Kidney (tissue), 14 donors: ENCODE results near the gene ALK. TPM values are rescaled to one million over a fixed set of nuclear protein-coding genes. Genes with fewer than 3 reads are reported as not detected.

Source experiments
- DNase-seq, 5 donors: peaks; one replicate each; pipeline ENCODE4 v3.0.0-alpha.2; 2013 to 2020
- FAIRE-seq: peaks from 2 replicates; lab custom pipeline; 2012; peaks lifted over from hg19 to GRCh38; lab: Jason Lieb, UNC
- H3K27ac ChIP-seq, 2 donors: one replicate each; pipeline ENCODE4 v1.7.0; 2013; ENCODE audit warnings: low read depth in 2 of 2, low read length in 2 of 2, inconsistent platforms in 1 of 2
- H3K27me3 ChIP-seq: one replicate; pipeline ENCODE4 v1.7.1; 2013; ENCODE audit warnings: low read length, inconsistent platforms; ENCODE audit not compliant: control insufficient read depth, insufficient read depth
- H3K36me3 ChIP-seq, 3 donors: one replicate each; pipeline versions ENCODE4 v1.7.0 to v1.7.1; 2013; ENCODE audit warnings: low read length in 3 of 3, control low read depth in 1 of 3, inconsistent platforms in 1 of 3; ENCODE audit not compliant: insufficient read depth in 3 of 3, control insufficient read depth in 2 of 3
- H3K4me1 ChIP-seq, 3 donors: one replicate each; pipeline versions ENCODE4 v1.7.0 to v1.7.1; 2013; ENCODE audit warnings: low read length in 3 of 3, inconsistent platforms in 1 of 3, low read depth in 1 of 3; ENCODE audit not compliant: control insufficient read depth in 2 of 3, insufficient read depth in 2 of 3
- H3K4me3 ChIP-seq, 3 donors: one replicate each; pipeline versions ENCODE4 v1.7.0 to v1.8.1; 2013; ENCODE audit warnings: low read length in 3 of 3, control low read depth in 1 of 3, inconsistent platforms in 1 of 3
- H3K9ac ChIP-seq, 3 donors: one replicate each; pipeline versions ENCODE4 v1.7.0 to v1.7.1; 2013; ENCODE audit warnings: low read length in 3 of 3, control low read depth in 1 of 3, inconsistent platforms in 1 of 3
- H3K9me3 ChIP-seq, 3 donors: one replicate each; pipeline versions ENCODE4 v1.7.0 to v1.7.1; 2013; ENCODE audit warnings: low read length in 3 of 3, control low read depth in 1 of 3, inconsistent platforms in 1 of 3; ENCODE audit not compliant: control insufficient read depth in 2 of 3, insufficient read depth in 1 of 3
- CTCF ChIP-seq: IDR thresholded peaks from 3 replicates; pipeline ENCODE4 v1.5.1; 2012; ENCODE audit warnings: mild to moderate bottlenecking, moderate library complexity, borderline replicate concordance; ENCODE audit not compliant: insufficient read depth; ENCODE audit errors: extremely low read depth
- intact Hi-C: fragments of 100-400 bp; cut with DNase I; formaldehyde crosslinking; loops from one replicate; pipeline ENCODE4 v1.11.1; 2022
- polyA plus RNA-seq: library from polyadenylated mRNA; stranded (reverse); fragments of 350-450 nt; fragmentation: Illumina TruSeq; extraction: RNeasy Lipid Tissue Mini Kit (QIAGEN cat#74804); gene quantifications from one replicate; pipeline ENCODE4 v1.2.3, GENCODE V29; 2014; ENCODE audit warnings: low read depth, low replicate concordance; ENCODE audit not compliant: insufficient read depth
- total RNA-seq: library from RNA; stranded (reverse); fragmentation: NEBNext Ultra II Directional; extraction: Animal tissue kit (Norgen Biotek cat#: 25700); gene quantifications from one replicate; pipeline ENCODE4 v1.2.1, GENCODE V29; 2021
- donor health status: control.
- donor health status: control.
- donor health status: control.
- donor health status: control.
- donor health status: control.
- donor health status: DM: yes; HTN: yes; CAD: no.
- donor health status: Normal renal cell carcinoma (clear cell type).

ALK gene
- total and polyA plus RNA-seq, 2 donors from 2014 or later, result 0.13 TPM; not detected in 1

DNA sequence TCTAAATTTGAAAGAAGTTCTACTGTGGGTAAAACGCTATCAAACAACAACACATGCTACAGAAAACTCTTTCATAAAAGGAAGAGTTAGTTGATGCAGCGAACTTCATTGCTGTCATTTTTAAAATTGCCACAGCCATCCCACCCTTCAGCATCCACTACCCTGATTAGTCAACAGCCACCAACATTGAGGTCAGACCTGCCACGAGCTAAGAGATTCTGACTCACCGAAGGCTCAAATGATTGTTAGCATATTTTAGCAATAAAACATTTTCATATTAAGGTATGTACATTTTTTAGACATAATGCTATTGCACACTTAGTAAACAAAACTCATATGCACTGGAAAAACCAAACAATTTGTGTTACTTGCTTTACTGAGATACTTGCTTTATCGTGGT is 459.1 kb downstream of the ALK start:
- Histone ChIP-seq H3K4me3 (no peak overlapping the region), H3K36me3 (no peaks in the 10 kb centered on the region), H3K9ac (no peak overlapping the region), H3K9me3 (no peaks in the 10 kb centered on the region), H3K27me3 (no peaks in the 10 kb centered on the region), H3K27ac (no peak overlapping the region), H3K4me1 (no peaks in the 10 kb centered on the region)
- no peak for TF ChIP-seq CTCF
- intact Hi-C loops, result no loop called here
- DNase-seq, result no peak
- FAIRE-seq, result no peak

GRCh38 chr2:29460190-29460589 is 461.2 kb downstream of the ALK start:
- FAIRE-seq (no peak), DNase-seq (no peak)
- Histone ChIP-seq H3K4me1 (no peaks in the 10 kb centered on the region), H3K36me3 (no peaks in the 10 kb centered on the region), H3K27ac (no peak overlapping the region), H3K27me3 (no peaks in the 10 kb centered on the region), H3K4me3 (no peak overlapping the region), H3K9me3 (no peaks in the 10 kb centered on the region), H3K9ac (no peak overlapping the region)
- intact Hi-C loops, result no loop called here
- no peak for TF ChIP-seq CTCF

DNA sequence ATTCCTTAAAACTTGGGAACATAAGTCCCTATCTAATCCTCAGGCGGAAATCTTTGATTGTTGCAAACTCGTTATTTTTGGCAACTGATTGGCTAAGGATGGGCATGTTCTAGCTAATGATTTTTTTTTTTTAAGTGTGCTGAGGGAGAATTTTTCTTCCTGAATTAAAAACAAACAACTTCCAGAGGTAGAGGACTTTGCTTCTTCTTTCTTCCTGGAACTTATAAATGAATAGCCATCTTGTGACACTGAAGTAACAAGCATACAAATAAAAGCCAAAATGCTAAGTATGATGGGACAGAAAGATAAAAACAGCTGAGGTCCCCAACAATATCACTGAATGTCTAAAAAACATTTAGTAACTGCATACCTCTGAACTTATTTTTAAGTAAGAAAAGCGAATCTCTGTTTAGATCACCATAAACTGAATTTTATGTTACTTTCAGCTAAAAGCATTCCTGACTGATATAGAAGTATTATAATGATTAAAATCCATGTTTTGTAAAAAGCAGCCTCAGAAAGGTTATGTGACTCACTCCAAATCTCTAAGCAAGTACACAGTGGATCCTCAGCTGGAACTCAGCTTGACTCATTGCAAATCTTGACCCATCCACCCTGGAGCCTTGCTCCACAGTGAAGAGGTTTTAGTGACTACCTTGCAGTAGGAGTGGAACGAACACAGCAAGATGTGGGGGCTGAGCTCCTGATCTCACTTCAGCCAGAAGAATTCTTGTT is 461.8 kb downstream of the ALK start:
- no peak for FAIRE-seq
- TF ChIP-seq CTCF, result no peak

More for the DNA sequence above, 461.8 kb downstream of the ALK start:
- H3K4me3 ChIP-seq, result no peak overlapping the region
- no peaks in the 10 kb centered on the region for H3K36me3 ChIP-seq
- H3K27ac ChIP-seq, result no peak overlapping the region
- intact Hi-C loops, result no loop called here
- H3K9ac ChIP-seq, result no peak overlapping the region
- no peaks in the 10 kb centered on the region for H3K9me3 ChIP-seq
- H3K4me1 ChIP-seq, result no peaks in the 10 kb centered on the region
- DNase-seq, result no peak
- no peaks in the 10 kb centered on the region for H3K27me3 ChIP-seq
